Measurements from ENCODE around the gene ADAM22.

GRCh38 chr7:88101769-88102168 lies 167.7 kb downstream of the ADAM22 start:
- no peak for TF ChIP-seq POLR2A (IDR thresholded peaks at IDR 0.05)
- TF ChIP-seq, protein P1, sequence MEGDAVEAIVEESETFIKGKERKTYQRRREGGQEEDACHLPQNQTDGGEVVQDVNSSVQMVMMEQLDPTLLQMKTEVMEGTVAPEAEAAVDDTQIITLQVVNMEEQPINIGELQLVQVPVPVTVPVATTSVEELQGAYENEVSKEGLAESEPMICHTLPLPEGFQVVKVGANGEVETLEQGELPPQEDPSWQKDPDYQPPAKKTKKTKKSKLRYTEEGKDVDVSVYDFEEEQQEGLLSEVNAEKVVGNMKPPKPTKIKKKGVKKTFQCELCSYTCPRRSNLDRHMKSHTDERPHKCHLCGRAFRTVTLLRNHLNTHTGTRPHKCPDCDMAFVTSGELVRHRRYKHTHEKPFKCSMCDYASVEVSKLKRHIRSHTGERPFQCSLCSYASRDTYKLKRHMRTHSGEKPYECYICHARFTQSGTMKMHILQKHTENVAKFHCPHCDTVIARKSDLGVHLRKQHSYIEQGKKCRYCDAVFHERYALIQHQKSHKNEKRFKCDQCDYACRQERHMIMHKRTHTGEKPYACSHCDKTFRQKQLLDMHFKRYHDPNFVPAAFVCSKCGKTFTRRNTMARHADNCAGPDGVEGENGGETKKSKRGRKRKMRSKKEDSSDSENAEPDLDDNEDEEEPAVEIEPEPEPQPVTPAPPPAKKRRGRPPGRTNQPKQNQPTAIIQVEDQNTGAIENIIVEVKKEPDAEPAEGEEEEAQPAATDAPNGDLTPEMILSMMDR (IDR thresholded peaks at IDR 0.05) = no peak

Measured in ovary (tissue), 3 donors.